GM21360 (cell line): ENCODE results near the gene GPS1.

ENCODE experiments used
- ATAC-seq: cut with Tn5 transposase; IDR thresholded peaks from one replicate; pipeline ENCODE4 v1.9.1; 2021; ENCODE audit warnings: mild to moderate bottlenecking, moderate library complexity; ENCODE audit not compliant: unreplicated experiment

GPS1 gene

DNA sequence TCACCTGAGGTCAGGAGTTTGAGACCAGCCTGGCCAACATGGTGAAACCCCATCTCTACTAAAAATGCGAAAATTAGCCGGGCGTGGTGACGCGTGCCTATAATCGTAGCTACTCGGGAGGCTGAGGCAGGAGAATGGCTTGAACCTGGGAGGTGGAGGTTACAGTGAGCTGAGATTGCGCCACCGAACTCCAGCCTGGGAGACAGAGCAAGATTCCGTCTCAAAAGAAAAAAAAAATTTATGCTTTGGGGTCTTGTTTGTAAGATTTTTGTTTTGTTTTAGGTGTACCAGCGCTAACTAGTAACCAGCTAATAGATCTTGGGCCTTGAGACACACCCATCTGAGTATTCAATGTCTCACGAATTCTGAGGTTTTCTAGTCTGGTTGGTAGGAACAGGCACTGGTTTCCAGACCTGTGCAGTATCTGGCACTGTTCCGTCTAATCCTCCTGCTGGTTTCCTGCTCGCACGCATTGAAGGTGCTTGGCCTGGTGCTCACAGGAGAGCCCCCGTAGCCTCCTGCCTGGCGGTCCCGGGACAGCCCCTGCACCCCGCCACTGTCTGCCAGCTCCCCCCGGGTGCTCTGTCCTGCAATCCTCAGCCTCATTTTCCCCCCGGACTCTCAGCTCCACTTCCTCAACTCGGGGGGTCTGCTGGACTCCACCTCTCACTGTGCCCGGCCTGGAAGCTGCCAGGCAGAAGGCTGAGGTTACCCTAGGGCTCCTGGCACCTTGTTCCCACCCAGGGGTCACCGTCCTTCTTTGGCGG is 24.5 kb downstream of the GPS1 start:
- ATAC-seq: no peak

DNA sequence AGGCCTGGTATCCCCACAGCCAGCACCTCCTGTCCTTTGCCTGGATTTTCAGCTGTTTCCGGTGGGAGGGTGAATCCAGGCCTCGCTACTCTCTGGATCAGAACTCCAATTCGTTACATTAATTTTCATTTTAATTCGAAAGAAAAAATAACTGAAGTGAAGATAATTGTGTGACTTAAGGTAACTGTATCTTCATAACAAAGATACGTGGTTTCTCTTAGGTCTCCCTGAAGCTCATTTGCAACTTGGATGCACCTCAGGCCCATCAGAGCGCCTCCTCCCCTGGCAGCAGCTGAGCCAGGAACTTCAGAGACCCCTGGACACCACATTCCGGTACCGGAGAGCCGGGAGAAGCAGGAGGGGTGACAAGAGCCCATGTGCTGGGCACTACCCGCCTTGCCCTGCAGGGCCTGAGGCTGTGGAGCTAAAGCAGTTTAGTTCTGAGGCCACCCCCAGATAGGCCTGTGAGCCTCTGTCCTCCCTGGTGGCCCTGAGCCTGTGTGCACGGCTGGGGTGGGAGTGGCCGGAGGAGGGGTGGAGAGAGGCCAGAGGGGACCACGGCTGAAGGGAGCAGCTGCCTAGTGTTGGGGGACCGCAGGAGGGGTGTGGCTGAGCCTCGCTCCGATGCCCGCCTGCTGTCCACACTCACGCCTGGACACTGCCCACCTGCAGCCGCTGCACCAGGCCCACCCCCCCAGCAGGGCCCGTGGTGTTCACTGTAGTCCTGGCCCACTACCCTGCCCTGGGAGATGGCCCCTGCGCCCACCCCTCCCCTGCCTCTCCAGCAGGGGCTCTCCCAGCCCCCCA is 25.3 kb downstream of the GPS1 start:
- no peak for ATAC-seq

- ATAC-seq: no peak
These were observed 26.1 kb downstream of the GPS1 start for GRCh38 chr17:82077617-82078358.

GRCh38 chr17:82078433-82078832 is 26.7 kb downstream of the GPS1 start:
- no peak for ATAC-seq

GRCh38 chr17:82079001-82079677 is 27.4 kb downstream of the GPS1 start:
- ATAC-seq: no peak

DNA sequence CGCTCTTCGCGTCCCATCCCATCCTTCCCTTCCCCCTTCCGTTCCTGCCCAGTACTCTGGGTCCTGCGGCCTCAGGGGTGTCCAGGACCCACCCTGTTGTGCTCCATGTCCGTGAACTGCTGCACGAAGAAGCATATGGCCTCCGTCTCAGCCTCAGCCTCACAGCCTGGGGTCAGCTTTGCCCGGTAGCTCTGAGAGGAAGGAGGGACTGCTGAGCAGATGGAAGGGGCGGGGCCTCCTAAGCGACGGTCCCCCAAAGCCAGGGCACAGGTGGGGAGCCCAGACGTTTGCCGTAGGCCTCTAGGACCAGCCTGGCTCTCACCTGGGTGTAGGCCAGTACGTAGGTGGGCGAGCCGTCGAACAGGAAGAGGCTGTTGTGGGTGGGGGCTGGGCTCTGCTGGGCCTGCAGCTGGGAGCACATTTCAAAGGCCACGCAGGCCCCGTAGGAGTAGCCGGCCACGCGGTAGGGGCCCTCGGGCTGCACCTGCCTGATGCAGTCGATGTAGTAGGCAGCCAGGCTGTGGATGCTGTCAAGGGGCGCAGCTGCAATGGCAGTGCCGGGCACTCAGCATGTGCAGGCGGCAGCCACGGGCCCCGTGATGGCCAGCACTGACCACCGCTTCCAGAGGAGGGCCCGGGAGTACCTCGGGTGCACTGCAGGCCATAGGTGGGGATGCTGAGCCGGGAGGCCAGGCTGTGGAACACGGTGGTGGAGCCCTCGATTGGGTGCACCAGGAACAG is 28.5 kb downstream of the GPS1 start:
- no peak for ATAC-seq

GRCh38 chr17:82080789-82081464 is 29.2 kb downstream of the GPS1 start:
- no peak for ATAC-seq

DNA sequence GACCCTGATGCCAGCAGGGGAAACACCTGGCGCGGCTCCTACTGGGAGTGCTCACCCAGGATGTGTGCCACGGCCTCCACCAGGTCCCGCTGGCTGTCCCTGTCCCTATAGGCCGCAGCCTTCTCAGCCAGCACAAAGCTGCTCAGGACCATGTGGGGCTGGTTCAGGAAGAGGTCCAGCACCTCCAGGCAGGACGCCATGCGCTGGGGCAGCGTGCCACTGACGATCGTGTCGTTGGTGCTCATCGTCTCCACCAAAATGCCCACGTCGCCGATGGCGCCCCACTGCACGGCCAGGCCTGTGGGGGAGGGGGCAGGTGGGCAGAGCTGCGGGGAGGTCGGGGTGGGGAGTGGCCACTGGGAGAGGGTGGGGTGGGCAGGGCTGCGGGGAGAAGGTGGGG is 29.8 kb downstream of the GPS1 start:
- no peak for ATAC-seq

GRCh38 chr17:82081966-82082365 is 30.3 kb downstream of the GPS1 start:
- no peak for ATAC-seq

GRCh38 chr17:82082456-82082855 is 30.8 kb downstream of the GPS1 start:
- no peak for ATAC-seq

DNA sequence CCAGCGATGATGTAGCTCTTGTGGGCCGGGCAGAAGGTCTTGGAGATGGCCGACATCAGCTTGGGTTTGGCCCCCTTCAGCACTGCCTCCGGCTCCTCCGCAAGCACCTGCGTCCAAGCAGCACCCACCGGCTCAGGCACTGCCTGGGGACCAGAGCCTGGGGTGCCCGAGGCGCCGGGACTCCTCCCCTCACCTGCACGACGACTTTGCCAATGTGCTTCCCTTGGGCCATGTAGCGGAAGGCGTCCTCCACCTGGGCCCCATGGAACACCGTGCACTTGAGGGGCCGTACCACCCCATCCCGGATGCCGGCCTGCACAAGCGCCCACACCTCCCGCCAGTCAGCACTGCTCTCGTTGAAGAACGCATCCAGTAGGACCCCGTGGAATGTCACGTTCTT is 31.3 kb downstream of the GPS1 start:
- no peak for ATAC-seq

GRCh38 chr17:82083533-82084359 is 32.0 kb downstream of the GPS1 start:
- ATAC-seq: no peak

GRCh38 chr17:82084373-82085030 is 32.8 kb downstream of the GPS1 start:
- ATAC-seq: no peak

GRCh38 chr17:82085031-82085861 is 33.5 kb downstream of the GPS1 start:
- ATAC-seq: no peak

GRCh38 chr17:82085931-82086764 is 34.5 kb downstream of the GPS1 start:
- ATAC-seq: no peak
